Measurements from ENCODE around the gene ANKRD13B.

- TF ChIP-seq CTCF (IDR thresholded peaks at IDR 0.05): no peak
- TF ChIP-seq EZH2 (IDR thresholded peaks at IDR 0.05; ENCODE audit: borderline replicate concordance, insufficient read depth, low read depth, low read length, poor library complexity, severe bottlenecking): no peak
Observed at GRCh38 chr17:29620779-29621500, 28.0 kb downstream of the ANKRD13B start.
